ENCODE measurements around the gene BET1.
"Not testable (repeated sequence)": the region's sequence is repeated elsewhere in the genome, so short reads cannot be mapped to it uniquely, and the experiment has no call there.

Gene BET1

DNA sequence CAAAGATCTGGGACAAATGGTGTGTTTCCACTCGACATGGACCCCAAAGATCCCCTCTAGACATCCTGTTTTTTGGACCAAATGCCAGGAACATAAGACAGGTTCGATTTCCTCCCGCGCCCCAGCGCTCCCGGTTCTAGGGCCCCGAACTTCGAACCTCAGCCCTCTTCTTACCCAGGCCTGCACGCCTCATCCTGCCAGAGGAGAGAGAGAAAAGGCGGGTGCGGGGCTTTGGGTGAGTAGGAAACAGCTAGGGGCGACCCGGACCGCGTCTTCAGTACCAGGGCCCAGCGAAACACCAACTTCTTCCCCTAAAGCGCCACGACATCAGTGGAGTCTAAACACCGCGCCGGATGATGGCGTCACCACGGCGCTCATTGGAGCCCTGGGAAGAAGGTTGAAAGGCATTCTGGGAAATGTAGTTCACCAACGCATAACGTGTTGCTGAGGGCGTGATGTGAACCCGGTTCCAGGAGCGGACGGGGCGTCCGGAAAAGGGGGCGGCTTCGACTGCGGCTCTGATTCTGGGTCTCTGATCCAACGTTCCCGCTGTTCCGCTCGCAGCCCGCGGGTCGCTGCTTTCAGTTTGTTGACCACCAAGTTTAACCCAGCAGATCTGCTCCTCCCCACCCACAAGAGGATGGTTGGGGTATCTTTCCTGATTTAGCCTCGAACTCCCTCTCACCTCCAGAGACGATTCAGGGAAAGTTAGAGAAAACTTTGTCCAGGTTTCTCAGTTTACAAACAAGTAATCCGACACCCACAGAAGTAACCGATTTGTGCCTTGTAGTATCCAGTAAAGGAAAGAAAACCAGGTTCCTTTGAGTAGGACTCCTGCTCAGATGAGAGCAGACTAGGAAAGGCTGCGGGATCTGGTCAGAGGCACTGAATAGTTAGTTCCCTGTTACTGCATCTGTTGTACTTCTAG is at the start of gene BET1:
Gene BET1, minus strand, starts transcription at position 332 of the 928 bp plus-strand sequence. Its CDS starts 139 bp downstream, at position 193.
- DNase-seq: peak; percentile 93

- DNase-seq: no peak
These were observed 49.4 kb upstream of the BET1 start for GRCh38 chr7:94053532-94053931.

DNA sequence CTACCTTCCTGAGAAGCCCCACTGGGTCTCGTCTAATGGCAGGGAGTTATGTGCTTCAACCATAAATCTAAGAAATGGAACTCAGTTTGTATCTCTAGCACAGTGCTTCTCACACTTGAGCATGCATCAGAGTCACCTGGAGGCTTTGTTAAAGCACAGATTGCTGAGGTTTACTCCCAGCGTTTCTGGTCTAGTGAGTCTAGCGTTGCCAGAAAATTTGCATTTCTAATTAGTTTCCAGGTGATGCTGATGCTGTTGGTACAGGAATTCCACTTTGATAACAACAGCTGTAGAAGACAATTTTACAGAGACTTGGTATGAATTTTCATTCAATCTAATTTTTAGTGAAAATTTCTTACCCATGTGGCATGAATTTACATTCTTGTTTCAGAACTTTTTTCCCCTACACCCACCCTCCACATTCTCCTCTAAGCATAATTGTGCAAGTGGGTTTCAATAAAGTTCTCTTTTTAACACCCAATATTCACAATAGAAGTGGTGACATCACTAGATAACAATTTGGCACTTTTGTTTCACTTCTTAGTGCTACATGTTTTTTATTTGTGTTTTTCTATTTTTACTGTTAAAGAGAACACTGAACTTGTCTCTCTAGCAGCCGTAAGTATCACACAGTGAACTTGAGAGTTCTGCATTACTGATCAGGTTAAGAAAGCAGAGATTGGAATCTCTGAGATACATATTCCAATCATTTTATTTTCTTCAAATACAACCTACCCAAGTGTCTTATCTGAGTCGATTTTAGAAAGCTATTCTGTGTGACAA is 48.4 kb upstream of the BET1 start:
- no peak for DNase-seq

DNA sequence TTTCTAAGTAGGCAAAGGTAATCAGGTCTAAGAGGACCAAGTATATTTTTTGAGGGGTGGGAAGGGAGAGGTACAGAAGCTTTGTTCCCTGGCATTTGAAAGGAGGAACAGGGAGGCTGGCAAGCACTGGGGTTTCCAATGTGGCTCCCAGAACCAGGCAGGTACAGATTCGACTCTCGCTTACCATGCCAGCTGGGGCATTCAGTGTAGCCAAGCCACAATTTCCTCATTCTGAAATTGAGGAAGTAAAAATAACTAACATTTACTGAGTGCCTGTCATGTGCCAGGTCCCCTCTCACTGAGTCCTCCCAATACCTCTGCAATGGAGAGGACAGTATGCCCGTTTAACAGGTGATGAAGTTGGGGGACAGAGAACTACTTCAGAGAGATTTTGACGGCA is 45.9 kb upstream of the BET1 start:
- DNase-seq: no peak

DNA sequence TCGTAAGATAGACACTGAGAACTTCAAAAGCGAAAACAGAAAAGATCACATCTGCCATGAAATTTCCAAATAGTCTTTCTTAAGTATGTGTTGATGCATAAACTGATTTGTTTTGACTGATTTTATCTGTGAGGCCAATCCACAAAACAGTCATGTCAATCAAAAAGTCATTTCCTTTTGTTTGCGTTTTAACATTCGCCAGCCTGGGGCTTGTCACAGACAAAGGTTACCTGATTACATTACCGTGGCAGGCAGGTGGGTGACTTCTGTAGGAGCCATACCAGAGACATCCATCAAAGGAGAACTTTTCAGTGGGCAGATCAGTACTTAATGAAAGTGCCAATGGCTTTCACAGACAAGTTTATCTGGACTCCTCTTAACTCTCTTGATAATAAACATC is 45.5 kb upstream of the BET1 start:
- no peak for DNase-seq

- no peak for DNase-seq
These were observed 44.6 kb upstream of the BET1 start for GRCh38 chr7:94048755-94049154.

DNA sequence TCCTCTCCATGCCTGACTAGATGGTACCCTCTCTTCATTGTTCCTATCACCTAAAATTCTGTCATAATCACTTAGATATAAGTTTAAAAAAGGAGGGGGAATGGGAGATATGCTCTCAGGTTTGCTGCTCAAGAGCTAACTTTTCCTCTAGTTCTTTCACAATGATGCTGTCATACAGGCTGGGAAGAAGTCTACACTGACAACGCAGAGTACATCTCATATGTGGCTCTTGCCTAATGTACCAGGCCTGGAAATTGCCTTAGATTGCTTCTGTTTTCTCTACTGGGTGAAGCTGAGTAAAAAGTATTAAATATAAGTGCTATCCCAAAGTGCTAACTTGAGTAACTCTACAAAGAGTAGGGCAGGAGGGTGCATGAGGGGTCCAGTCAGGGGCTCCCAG is 43.8 kb upstream of the BET1 start:
- DNase-seq: no peak

DNA sequence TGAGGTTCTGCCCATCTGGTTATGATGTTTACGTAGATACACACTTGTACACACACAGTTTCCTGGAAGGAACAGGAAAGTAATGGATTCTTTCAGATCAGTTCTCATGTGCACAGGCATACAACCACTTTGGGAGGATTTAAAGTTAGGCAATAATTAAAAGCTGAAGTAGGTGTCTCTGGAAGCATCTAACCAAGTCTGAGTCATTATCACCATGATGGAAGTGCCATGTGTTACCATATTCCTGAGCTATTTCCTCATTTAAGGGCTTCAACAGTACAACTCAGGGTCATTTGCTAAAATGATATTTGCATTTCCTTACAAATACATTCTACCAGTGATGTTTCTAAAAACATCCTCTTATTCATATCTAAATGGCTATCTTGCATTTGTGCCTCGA is 41.4 kb upstream of the BET1 start:
- DNase-seq: no peak

- no peak for DNase-seq
These were observed 40.7 kb upstream of the BET1 start for GRCh38 chr7:94044806-94045205.

- no peak for DNase-seq
These were observed 39.1 kb upstream of the BET1 start for GRCh38 chr7:94043299-94043698.

DNA sequence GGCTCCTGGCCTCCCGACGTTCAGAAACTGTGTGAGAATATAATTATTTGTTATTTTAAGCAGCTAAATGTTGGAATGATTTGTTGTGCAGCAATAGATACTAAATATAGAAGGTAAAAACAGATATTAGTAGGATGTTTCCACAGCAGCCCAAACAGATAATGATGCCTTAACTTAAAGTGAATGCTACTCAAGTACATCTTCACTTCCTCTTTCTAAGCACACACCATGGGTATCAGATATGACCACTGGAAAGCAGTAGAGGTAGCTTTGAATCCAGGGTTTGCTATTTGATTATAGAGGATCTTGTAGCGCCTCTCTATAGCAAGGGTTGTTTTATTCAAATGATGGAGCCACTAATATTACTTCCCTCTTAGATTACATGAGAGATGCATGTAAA is 38.2 kb upstream of the BET1 start:
- DNase-seq: no peak

DNA sequence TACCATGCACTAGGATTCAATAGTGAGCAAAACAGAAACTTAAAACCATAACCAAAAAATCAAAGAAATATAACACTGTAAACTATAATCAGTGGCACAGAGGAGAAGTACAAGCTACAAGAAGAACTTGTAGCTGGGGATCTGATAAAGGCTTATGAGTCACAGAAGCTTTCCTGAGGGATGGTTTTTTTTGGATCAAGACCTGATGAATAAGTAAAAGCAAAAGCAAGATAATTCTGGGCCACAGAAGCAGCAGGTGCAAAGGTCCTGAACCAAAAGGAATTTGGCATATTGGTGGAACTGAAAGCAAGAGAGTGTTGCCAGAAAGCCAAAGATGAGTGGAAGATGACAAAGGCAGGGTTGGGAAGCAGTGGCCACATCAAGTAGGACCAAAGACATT is 37.4 kb upstream of the BET1 start:
- DNase-seq: no peak

- DNase-seq: no peak
These were observed 36.1 kb upstream of the BET1 start for GRCh38 chr7:94040254-94040653.

DNA sequence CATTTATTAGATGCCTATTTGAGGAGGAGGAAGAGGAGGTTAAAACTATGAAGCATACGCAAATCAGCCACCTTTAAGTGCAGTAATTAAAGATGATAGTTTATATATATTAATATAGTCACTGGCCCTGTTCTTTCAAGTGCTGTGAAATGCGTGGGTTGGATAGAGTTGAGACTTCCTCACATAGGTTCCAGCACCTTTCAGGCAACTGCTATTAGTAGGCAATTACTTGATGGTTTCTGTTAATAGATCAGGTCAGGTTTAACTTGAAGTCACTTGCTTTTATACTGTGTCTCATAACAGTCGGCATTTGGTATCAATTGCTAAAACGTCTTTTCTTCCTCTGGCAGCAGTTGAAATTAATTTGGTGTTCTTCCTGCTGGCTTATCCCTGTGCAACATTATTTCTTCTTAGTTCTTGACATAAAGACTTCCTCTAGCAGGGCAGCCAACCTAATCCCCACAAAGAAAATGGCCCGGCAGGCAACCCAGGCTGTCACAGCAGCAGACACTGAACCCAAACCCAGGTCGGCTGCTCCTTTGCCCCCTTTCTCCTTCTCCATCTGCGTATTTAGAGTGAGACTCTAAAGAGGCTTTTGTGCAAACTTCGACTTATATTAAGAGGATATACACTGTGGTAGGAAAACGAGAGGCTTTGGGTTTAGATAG is 35.3 kb upstream of the BET1 start:
- DNase-seq: no peak

DNA sequence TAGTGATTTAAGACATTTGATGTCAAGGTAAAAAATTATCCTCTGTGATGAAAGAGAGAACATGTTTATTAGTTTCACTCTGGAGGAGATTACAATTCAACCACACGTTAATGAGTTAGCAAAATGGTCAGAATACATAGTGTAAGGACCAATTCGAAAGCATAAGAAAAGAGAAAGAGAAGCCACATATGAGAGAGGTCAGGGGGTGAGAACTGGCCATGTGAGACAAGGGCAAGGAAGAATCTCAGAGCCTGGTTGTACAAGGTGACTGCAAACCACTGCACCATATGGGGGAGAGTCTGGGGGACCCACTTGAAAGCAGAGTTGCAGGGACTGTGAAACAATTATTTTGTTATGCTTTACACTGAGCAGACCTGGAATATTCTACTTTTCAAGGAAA is 27.7 kb upstream of the BET1 start:
- no peak for DNase-seq

GRCh38 chr7:94030634-94031033 is 26.5 kb upstream of the BET1 start:
- DNase-seq: no peak

GRCh38 chr7:94029976-94030375 is 25.8 kb upstream of the BET1 start:
- no peak for DNase-seq

GRCh38 chr7:94028768-94029167 is 24.6 kb upstream of the BET1 start:
- DNase-seq: no peak

GRCh38 chr7:94026619-94027018 is 22.5 kb upstream of the BET1 start:
- DNase-seq: not testable (repeated sequence)

DNA sequence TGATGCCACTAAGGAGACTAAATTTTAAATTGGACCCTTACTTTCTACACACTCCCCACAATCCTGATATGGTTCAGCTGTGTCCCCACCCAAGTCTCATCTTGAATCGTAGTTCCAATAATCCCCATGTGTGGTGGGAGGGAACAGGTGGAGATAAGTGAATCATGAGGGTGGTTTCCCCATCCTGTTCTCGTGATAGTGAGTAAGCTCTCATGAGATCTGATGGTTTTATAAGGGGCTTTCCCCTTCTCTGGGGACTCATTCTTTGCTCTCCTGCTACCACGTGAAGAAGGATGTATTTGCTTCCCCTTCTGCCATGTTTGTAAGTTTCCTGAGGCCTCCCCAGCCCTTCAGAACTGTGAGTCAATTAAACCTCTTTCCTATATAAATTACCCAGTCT is 18.4 kb upstream of the BET1 start:
- DNase-seq: no peak

GRCh38 chr7:94016786-94017185 is 12.6 kb upstream of the BET1 start:
- DNase-seq: no peak

GRCh38 chr7:94015538-94015937 is 11.4 kb upstream of the BET1 start:
- no peak for DNase-seq

DNA sequence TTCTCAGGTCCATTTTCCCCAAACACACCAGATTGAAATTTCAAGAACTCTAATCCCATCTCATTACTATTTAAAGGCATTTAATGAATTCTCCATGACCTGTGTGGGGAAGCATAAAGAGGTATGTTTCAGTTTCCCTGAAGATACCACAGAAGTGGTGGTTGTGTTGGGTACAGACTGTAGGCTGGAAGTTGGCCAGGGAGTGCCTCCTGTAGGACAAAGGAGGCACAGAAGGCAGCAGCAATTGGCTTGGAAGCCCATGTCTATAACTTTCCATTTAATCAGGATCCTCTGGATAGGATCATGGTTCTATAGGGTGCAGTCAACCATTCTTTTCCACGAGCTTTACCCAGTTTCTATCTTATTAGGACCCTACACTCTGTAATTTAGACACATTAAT is 8.6 kb upstream of the BET1 start:
- DNase-seq: no peak
